DOHH2 (cell line): ENCODE data around the gene ESRRG.

Experiments
- CTCF ChIP-seq: fragments of 200-600 bp; sonication (generic); IDR thresholded peaks from one replicate; pipeline ENCODE4 v1.5.1; 2014; ENCODE audit warnings: antibody characterized with exemption, mild to moderate bottlenecking, low read depth, low read length; ENCODE audit not compliant: poor library complexity, severe bottlenecking
- EZH2phosphoT487 ChIP-seq: fragments of 200-600 bp; sonication (generic); IDR thresholded peaks from 2 replicates; pipeline ENCODE4 v1.6.1; 2017; ENCODE audit warnings: borderline replicate concordance, mild to moderate bottlenecking, antibody characterized with exemption, low read length, moderate library complexity, mixed read lengths

- TF ChIP-seq EZH2phosphoT487, result no peak
- no peak for TF ChIP-seq CTCF
Observed at GRCh38 chr1:216563087-216563486, 160.1 kb downstream of the ESRRG start.
